GM12878 (cell line): ENCODE measurements around the gene BMP2K. TPM values are rescaled to one million over a fixed set of nuclear protein-coding genes. Genes with fewer than 3 reads are reported as not detected.

ENCODE experiments used
- ATAC-seq: fragments of 200-7000 bp; cut with Tn5 transposase; 3 replicates; pipeline ENCODE4 v1.9.1; 2020; ENCODE audit warnings: mild to moderate bottlenecking, moderate library complexity
- BruUV-seq: library from RNA; stranded (reverse); fragments of 400-500 nt; replicated peaks from 2 replicates; lab custom pipeline; 2021; lab: Mats Ljungman, UMichigan
- CTCF ChIA-PET: fragments of 300-600 bp; sonication (Branson Sonifier 250); formaldehyde crosslinking; extraction: SDS; loops from one replicate; lab custom pipeline; 2021; ENCODE audit warnings: inconsistent platforms; lab: Yijun Ruan, JAX
- POLR2A ChIA-PET: fragments of 350-600 bp; formaldehyde crosslinking; extraction: SDS; loops from one replicate; lab custom pipeline; 2021; ENCODE audit warnings: inconsistent platforms; lab: Charles Lee
- RAD21 ChIA-PET: fragments of 300-600 bp; sonication (Branson Sonifier 250); formaldehyde crosslinking; loops from one replicate; lab custom pipeline; 2023; ENCODE audit warnings: antibody characterized with exemption; ENCODE audit not compliant: unreplicated experiment; lab: Charles Lee
- SMC1A ChIA-PET: fragments of 300-600 bp; sonication (Branson Sonifier 250); formaldehyde crosslinking; loops from one replicate; lab custom pipeline; 2023; ENCODE audit not compliant: unreplicated experiment, uncharacterized antibody; lab: Charles Lee
- DNase-seq: peaks from one replicate; pipeline ENCODE4 v3.0.0-alpha.2; 2011; ENCODE audit warnings: low read depth, low spot score
- FAIRE-seq: peaks from 3 replicates; lab custom pipeline; 2011; peaks lifted over from hg19 to GRCh38; lab: Jason Lieb, UNC
- H2AFZ ChIP-seq: 2 replicates; pipeline ENCODE4 v1.6.0; 2011; ENCODE audit warnings: low read depth, low read length, control low read depth; ENCODE audit not compliant: control insufficient read depth
- H3K27ac ChIP-seq: 2 replicates; pipeline ENCODE4 v1.5.1; 2011; ENCODE audit warnings: control low read depth; ENCODE audit not compliant: control insufficient read depth, insufficient read depth
- H3K27me3 ChIP-seq, 2 experiments: replicated peaks in 1 of 2; 2 replicates each; pipeline versions ENCODE4 v1.6.0 to v1.6.1; 2011; ENCODE audit warnings: low read length in 1 of 2; ENCODE audit not compliant: control insufficient read depth in 2 of 2, insufficient read depth in 2 of 2
- H3K36me3 ChIP-seq, 2 experiments: 2 replicates each; pipeline ENCODE4 v1.5.1; 2011; ENCODE audit warnings: low read length in 1 of 2; ENCODE audit not compliant: control insufficient read depth in 2 of 2, insufficient read depth in 2 of 2
- H3K4me1 ChIP-seq: 2 replicates; pipeline ENCODE4 v1.6.1; 2011; ENCODE audit warnings: mild to moderate bottlenecking, low read length, moderate library complexity, mixed read lengths; ENCODE audit not compliant: control insufficient read depth, insufficient read depth
- H3K4me2 ChIP-seq: 2 replicates; pipeline ENCODE4 v1.6.0; 2011; ENCODE audit warnings: control low read depth; ENCODE audit not compliant: control insufficient read depth, insufficient read depth
- H3K4me3 ChIP-seq: fragments of 200-600 bp; sonication (generic); 2 replicates; pipeline ENCODE4 v1.5.1; 2016
- H3K79me2 ChIP-seq: 2 replicates; pipeline ENCODE4 v1.6.0; 2011; ENCODE audit warnings: low read length; ENCODE audit not compliant: control insufficient read depth, insufficient read depth
- H3K9ac ChIP-seq: 2 replicates; pipeline ENCODE4 v1.8.0; 2011; ENCODE audit warnings: low read length, control low read depth, mixed read lengths; ENCODE audit not compliant: control insufficient read depth, insufficient read depth
- H3K9me3 ChIP-seq: replicated peaks from 3 replicates; pipeline ENCODE4 v1.5.1; 2011; ENCODE audit warnings: mild to moderate bottlenecking, low read length; ENCODE audit not compliant: control insufficient read depth, insufficient read depth
- H4K20me1 ChIP-seq: 2 replicates; pipeline ENCODE4 v1.6.0; 2011; ENCODE audit not compliant: control insufficient read depth, insufficient read depth
- CREM ChIP-seq: IDR thresholded peaks from 2 replicates; pipeline ENCODE4 v1.6.1; 2014; ENCODE audit warnings: antibody characterized with exemption, low read depth
- JUND ChIP-seq: IDR thresholded peaks from 2 replicates; pipeline ENCODE4 v1.6.1; 2012; ENCODE audit warnings: low read depth, mild to moderate bottlenecking, low read length, improper control_type of control experiment, moderate library complexity
- PAX8 ChIP-seq: fragments of 450-650 bp; IDR thresholded peaks from 2 replicates; pipeline ENCODE4 v1.6.1; 2017; ENCODE audit warnings: mild to moderate bottlenecking, moderate library complexity
- RAD51 ChIP-seq: fragments of 450-650 bp; IDR thresholded peaks from 2 replicates; pipeline ENCODE4 v1.6.1; 2016; ENCODE audit warnings: moderate library complexity, mild to moderate bottlenecking, inconsistent platforms
- RELA ChIP-seq: fragments of 450-650 bp; IDR thresholded peaks from 2 replicates; pipeline ENCODE4 v1.8.0; 2014; ENCODE audit warnings: borderline replicate concordance; ENCODE audit not compliant: partially characterized antibody
- TARDBP ChIP-seq: IDR thresholded peaks from 2 replicates; pipeline ENCODE4 v1.6.1; 2016; ENCODE audit warnings: borderline replicate concordance
- TCF7 ChIP-seq: IDR thresholded peaks from 2 replicates; pipeline ENCODE4 v1.6.1; 2014; ENCODE audit warnings: antibody characterized with exemption, borderline replicate concordance
- ZNF207 ChIP-seq: fragments of 450-650 bp; IDR thresholded peaks from 2 replicates; pipeline ENCODE4 v1.6.1; 2014; ENCODE audit warnings: antibody characterized with exemption, mild to moderate bottlenecking, borderline replicate concordance
- WGBS: methylation state at CpG from one replicate; pipeline ENCODE4 v1.1.6; 2016; ENCODE audit warnings: low lambda C conversion rate; ENCODE audit not compliant: insufficient replicate concordance, insufficient coverage; ENCODE audit errors: missing lambda C conversion rate; 5-methylcytosine and 5-hydroxymethylcytosine counted together
- in situ Hi-C: fragments of 300-500 bp; cut with MboI; formaldehyde crosslinking; loops from 9 replicates; pipeline ENCODE4 v1.14.3; 2018; ENCODE audit warnings: mixed read lengths
- intact Hi-C: fragments of 100-400 bp; cut with micrococcal nuclease; formaldehyde crosslinking; loops from one replicate; pipeline ENCODE4 v1.14.2; 2022; ENCODE audit not compliant: unreplicated experiment
- polyA plus RNA-seq, 11 experiments: library from polyadenylated mRNA; depleted of rRNA in 4 of 11; unstranded in 6 of 11; stranded (reverse) in 5 of 11; fragments of >200 nt; fragmentation: Nextera tagmentation in 4 of 11; fragmentation: Illumina TruSeq in 1 of 11; extraction: Ambion mirVana in 4 of 11; extraction: Trizol in 1 of 11; gene quantifications; 1 replicate in 1 of 11; 2 replicates in 10 of 11; pipeline versions ENCODE4 v1.2.1 to v1.2.3, GENCODE V29; 2011 to 2016; ENCODE audit warnings: inconsistent platforms in 2 of 11, missing spikeins in 2 of 11, low read depth in 1 of 11
- total RNA-seq, 4 experiments: library from RNA; depleted of rRNA in 3 of 4; stranded (reverse); fragments of >200 nt in 3 of 4; fragmentation: Illumina TruSeq in 1 of 4; extraction: Trizol in 1 of 4; gene quantifications; 2 replicates each; pipeline versions ENCODE4 v1.2.1 to v1.2.3, GENCODE V29; 2013 to 2021
- TF ChIP-seq, protein P1 (sequence below): IDR thresholded peaks from 2 replicates; pipeline ENCODE4 v1.6.1; 2012; ENCODE audit warnings: mild to moderate bottlenecking, low read depth, low read length
- TF ChIP-seq, protein P2 (sequence below): IDR thresholded peaks from 2 replicates; pipeline ENCODE4 v1.6.1; 2012; ENCODE audit warnings: low read length, inconsistent platforms

The BMP2K gene
- total and polyA plus RNA-seq, 10 of the 15 experiments (the other 5 are each of a cell fraction or from before 2014, with no cell fraction given), result 3.3 to 84.6 (median 24.8) TPM

- POLR2A ChIA-PET, result no interaction called here
- H3K4me2 ChIP-seq, result no peak overlapping the region
These were observed 152.7 kb downstream of the BMP2K start for GRCh38 chr4:78928835-78929234.

DNA sequence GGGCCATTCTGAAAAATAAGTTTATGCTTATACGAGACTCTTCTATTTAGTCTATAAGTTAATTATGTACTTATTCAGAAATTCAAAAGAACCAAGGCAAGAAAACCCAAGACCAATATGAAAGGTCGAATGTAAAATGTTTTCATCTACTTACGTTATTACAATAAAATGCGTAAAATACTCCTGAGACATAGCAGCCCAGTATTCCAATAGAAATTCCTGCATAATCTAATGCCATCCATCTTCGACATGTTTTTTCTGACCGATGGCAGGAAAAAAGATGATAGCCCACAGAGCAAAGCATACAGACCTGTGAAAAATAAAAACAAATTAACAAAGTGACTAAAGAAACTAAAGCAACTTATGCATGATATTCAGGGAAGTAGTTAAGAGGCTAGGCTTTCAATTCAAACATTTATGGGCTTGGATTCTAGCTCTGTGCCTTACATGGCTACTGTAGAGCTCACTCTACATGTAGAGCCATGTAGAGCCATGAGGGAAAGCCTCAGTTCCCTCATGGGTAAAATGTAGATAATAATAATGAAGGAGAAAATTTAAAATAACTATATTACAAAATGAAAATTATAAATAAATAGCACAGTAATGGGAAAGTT lies 154.0 kb downstream of the BMP2K start:
- no peak overlapping the region for H3K27ac ChIP-seq
- DNase-seq, result no peak
- no peaks in the 10 kb centered on the region for H3K4me1 ChIP-seq
- no peaks in the 10 kb centered on the region; a peak in 1 of 4 replicates for H3K36me3 ChIP-seq
- H3K9me3 ChIP-seq, result no peaks in the 10 kb centered on the region
- in situ Hi-C loops, result no loop called here
- ATAC-seq, result no peak
- no peak overlapping the region for H2AFZ ChIP-seq
- ChIA-PET RAD21 (no interaction called here), CTCF (no interaction called here), POLR2A (no interaction called here), SMC1A (no interaction called here)
- H3K9ac ChIP-seq, result no peak overlapping the region
- H3K27me3 ChIP-seq, result no peaks in the 10 kb centered on the region
- H3K4me3 ChIP-seq, result no peak overlapping the region
- no peak for FAIRE-seq
- no peaks in the 10 kb centered on the region for H3K79me2 ChIP-seq
- no peak overlapping the region for H3K4me2 ChIP-seq
- intact Hi-C loops, result no loop called here
- no TSS peak for BruUV-seq
- WGBS, result 96% methylated on average over 6 of the region's 6 CpGs
- no peaks in the 10 kb centered on the region for H4K20me1 ChIP-seq
- TF ChIP-seq PAX8 (no peak), TCF7 (no peak), JUND (no peak), CREM (no peak), ZNF207 (no peak)
- TF ChIP-seq, protein P1, sequence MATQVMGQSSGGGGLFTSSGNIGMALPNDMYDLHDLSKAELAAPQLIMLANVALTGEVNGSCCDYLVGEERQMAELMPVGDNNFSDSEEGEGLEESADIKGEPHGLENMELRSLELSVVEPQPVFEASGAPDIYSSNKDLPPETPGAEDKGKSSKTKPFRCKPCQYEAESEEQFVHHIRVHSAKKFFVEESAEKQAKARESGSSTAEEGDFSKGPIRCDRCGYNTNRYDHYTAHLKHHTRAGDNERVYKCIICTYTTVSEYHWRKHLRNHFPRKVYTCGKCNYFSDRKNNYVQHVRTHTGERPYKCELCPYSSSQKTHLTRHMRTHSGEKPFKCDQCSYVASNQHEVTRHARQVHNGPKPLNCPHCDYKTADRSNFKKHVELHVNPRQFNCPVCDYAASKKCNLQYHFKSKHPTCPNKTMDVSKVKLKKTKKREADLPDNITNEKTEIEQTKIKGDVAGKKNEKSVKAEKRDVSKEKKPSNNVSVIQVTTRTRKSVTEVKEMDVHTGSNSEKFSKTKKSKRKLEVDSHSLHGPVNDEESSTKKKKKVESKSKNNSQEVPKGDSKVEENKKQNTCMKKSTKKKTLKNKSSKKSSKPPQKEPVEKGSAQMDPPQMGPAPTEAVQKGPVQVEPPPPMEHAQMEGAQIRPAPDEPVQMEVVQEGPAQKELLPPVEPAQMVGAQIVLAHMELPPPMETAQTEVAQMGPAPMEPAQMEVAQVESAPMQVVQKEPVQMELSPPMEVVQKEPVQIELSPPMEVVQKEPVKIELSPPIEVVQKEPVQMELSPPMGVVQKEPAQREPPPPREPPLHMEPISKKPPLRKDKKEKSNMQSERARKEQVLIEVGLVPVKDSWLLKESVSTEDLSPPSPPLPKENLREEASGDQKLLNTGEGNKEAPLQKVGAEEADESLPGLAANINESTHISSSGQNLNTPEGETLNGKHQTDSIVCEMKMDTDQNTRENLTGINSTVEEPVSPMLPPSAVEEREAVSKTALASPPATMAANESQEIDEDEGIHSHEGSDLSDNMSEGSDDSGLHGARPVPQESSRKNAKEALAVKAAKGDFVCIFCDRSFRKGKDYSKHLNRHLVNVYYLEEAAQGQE, result no peak
- TF ChIP-seq, protein P2, sequence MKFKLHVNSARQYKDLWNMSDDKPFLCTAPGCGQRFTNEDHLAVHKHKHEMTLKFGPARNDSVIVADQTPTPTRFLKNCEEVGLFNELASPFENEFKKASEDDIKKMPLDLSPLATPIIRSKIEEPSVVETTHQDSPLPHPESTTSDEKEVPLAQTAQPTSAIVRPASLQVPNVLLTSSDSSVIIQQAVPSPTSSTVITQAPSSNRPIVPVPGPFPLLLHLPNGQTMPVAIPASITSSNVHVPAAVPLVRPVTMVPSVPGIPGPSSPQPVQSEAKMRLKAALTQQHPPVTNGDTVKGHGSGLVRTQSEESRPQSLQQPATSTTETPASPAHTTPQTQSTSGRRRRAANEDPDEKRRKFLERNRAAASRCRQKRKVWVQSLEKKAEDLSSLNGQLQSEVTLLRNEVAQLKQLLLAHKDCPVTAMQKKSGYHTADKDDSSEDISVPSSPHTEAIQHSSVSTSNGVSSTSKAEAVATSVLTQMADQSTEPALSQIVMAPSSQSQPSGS, result no peak

More at GRCh38 chr4:78928835-78929234, 152.7 kb downstream of the BMP2K start:
- ChIA-PET RAD21 (no interaction called here), CTCF (no interaction called here), SMC1A (no interaction called here)
- no peak for ATAC-seq
- BruUV-seq, result no TSS peak
- Histone ChIP-seq H3K27ac (no peak overlapping the region), H3K36me3 (no peaks in the 10 kb centered on the region; a peak in 1 of 4 replicates), H3K4me3 (no peak overlapping the region)
- no peak for FAIRE-seq
- no peak for TF ChIP-seq TARDBP
- TF ChIP-seq RELA, result no peak
- no peak for TF ChIP-seq RAD51
- TF ChIP-seq, all 136 proteins: peak for 0
- no peaks in the 10 kb centered on the region for H3K27me3 ChIP-seq
- H4K20me1 ChIP-seq, result no peaks in the 10 kb centered on the region
- no peak for DNase-seq
- H3K9me3 ChIP-seq, result no peaks in the 10 kb centered on the region
- H3K4me1 ChIP-seq, result no peaks in the 10 kb centered on the region
- H3K79me2 ChIP-seq, result no peaks in the 10 kb centered on the region
- H3K9ac ChIP-seq, result no peak overlapping the region
- intact Hi-C loops, result loop anchor here (10.0 kb wide), 1 partner anchor 974 kb away; no protein-coding TSS in a partner anchor
- in situ Hi-C loops, result no loop called here
- 93% methylated on average over 9 of the region's 9 CpGs for WGBS
- no peak overlapping the region for H2AFZ ChIP-seq
